ENCODE data around the gene IGF2.
"Not testable (repeated sequence)": the region's sequence is repeated elsewhere in the genome, so short reads cannot be mapped to it uniquely, and the experiment has no call there.

IGF2 gene

DNA sequence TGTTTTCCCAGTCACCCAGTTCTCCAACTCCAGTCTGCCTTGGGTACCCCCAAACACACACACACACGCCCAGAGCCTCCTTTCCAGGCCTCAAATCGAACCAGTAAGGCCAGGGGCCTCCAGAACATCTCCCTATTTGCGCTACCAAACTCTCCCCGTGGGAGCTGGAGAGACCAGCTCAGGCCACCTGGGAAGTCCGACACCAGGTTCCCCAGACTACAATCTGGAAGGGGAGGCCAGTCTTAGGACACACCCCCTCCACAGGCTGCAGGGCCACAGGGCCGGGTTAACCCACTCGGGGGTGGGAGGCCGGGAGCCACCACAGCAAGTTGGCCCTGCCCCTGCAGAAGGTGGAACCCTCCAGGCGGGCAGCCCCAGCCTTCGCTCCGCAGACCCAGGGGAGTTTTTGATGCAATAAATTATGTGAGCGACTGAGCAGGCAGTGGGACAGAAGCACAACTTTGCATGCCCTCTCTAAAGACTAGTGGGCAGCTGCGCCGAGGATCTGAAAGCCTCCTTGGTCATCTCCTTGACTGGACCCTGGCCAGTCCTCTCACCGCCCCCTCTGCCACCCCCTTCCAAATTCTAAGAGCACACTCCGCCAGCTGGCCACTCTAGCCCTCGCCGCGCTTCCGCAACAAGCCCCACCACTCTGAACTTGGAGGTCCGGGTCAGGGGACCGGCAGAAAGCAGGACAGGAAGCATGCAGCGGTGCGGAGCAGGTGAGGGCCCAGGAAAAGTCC is 2.8 kb downstream of the IGF2 start:
- no peak for DNase-seq

DNA sequence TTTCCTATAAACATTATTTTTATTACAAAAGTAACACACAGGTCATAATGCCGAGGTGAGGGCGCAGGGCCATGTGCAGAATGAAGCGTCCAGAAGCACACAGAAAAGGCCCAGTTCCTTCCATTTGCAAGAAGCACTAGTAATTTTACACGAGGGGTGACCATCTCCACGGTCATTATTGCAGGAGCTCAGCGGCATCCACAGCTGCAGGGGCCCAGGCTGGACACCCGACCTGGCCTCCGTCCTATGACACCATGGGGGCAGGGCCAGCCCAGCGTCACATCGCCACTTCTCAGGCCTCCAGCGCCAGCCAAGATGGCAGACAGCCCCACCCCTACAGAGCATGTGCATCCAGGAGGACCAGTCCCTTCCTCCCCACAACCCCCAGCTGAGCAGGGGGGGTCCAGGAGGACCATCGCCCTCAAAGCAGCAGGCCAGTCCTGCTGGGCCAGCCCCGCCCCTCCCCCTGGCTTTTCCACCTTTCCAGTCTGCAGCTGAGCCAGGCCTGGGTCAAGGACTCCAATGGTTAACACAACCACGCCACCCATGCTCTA is 3.5 kb downstream of the IGF2 start:
- DNase-seq = no peak

DNA sequence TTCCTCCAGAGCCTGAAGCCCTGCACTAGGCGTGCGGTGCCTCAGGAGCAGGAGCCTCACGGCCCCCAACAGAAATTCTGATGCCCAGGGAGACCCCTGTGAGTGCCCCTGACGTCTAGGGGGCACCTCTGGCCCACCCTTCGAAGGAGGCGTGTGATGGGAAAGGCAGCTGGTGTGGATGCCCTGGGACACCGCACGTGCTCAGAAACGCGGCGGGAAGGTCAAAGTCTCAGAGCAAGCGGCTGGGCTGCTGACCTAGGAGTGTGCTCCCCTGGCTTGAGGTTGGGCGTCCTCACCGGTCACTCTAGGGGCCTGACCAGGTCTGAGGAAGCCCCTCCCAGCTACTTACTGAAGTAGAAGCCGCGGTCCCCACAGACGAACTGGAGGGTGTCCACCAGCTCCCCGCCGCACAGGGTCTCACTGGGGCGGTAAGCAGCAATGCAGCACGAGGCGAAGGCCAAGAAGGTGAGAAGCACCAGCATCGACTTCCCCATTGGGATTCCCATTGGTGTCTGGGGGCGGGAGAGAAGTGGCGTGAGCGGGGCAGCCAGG is 4.1 kb downstream of the IGF2 start:
- no peak for DNase-seq

DNA sequence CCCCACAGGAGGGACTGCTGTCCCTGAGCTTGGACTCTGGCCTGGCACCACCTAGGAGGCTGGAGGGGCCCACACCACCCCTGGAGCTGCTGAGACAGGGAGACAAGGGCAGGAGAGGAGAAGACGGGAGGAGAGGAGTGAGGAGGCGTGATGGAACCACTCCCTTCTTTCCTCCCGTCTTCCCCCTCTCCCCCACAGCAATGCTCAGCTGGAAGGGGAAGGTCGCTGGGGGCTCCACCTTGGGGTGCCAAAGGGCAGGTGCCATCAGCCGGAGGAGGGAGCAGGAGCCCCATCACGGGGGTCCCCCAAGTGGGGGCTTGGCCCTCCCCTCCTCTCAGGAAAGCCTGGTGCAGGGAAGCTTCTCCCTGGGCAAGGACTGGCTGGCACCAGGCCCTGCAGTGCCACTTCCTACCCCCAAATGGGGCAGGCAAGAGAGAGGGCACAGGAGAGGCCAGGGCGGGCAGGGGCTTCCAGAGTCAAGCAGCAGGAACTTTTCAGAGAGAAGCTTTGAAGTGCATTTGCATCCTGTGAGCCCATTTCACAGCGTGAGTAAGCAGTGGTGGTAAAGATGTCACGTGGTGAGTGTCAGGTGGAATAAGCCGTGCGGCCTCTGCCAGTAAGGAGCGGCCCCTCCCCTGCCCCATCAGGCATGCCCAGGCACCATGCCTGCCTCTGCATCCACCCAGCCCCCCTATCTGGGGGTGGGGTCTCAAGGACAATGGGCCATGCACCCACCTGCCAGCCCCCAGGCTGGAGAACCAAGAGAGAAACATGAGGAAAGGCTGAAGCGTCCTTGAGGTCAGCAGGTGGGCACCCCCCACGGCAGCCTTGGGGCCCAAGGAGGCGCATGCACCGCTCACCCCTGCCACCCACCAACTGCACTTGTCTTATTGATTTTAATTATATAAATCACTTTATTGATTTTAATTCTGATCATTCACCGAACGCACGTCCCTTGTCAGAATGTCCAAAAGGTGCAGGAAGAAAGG is 4.9 kb downstream of the IGF2 start:
- no peak for DNase-seq

DNA sequence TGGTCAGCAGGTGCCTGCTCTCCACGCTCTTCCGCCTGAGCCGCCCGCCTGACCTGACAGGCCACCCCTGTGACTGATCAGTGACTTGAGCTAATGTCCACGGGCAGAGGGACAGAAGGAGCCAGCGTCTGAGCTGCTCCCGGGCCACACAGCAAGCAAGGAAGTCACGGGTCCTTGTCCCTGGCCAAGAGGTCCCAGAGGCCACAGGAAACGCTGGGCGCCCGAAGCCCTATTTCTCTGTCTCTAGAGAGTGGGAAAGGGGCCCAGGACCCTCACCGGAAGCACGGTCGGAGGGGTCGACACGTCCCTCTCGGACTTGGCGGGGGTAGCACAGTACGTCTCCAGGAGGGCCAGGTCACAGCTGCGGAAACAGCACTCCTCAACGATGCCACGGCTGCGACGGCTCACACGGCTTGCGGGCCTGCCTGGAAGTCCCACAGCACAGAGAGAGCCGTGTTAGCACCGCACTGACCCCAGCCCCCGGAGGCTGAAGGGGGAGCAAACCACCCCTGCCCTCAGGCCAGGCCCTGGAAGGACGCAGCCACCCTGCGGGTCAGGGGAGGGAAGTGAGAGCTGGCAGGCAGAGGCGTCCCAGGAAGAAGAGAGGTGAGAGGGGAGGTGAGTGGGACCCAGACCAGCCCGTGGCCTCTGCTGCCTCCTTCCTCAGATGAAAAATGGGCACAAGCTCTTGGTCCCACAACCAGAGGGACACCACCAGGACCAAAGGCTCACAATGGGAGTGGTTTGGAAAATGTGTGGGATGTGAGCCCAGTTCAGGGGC is 5.8 kb downstream of the IGF2 start:
- no peak for DNase-seq

DNA sequence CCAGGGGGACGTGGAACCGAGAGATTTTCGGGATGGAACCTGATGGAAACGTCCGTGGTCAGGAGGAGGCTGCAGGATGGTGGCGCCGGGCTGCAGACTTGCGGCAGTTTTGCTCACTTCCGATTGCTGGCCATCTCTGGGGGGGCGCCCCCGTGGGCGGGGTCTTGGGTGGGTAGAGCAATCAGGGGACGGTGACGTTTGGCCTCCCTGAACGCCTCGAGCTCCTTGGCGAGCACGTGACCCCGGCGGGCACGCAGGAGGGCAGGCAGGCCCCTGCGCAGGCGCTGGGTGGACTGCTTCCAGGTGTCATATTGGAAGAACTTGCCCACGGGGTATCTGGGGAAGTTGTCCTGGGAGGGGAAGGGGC is 6.3 kb downstream of the IGF2 start:
- DNase-seq = no peak

DNA sequence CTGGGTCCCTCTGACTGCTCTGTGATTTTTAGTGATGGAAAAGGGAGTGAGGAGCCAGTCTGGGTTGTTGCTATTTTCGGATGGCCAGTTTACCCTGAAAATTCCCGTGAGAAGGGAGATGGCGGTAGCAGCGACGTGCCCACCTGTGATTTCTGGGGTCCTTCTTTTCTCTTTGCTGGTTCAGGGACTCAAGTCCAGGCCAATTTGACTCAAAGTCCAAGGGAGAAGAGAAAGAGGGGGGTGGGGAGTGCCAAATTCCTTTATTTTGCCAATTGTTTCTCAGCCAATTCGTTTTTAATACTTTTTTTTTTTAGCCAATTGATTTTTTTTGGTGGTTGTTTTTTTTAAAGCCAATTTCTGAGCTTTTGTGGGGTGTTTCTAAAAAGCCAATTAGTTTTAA is 6.9 kb downstream of the IGF2 start:
- no peak for DNase-seq

DNA sequence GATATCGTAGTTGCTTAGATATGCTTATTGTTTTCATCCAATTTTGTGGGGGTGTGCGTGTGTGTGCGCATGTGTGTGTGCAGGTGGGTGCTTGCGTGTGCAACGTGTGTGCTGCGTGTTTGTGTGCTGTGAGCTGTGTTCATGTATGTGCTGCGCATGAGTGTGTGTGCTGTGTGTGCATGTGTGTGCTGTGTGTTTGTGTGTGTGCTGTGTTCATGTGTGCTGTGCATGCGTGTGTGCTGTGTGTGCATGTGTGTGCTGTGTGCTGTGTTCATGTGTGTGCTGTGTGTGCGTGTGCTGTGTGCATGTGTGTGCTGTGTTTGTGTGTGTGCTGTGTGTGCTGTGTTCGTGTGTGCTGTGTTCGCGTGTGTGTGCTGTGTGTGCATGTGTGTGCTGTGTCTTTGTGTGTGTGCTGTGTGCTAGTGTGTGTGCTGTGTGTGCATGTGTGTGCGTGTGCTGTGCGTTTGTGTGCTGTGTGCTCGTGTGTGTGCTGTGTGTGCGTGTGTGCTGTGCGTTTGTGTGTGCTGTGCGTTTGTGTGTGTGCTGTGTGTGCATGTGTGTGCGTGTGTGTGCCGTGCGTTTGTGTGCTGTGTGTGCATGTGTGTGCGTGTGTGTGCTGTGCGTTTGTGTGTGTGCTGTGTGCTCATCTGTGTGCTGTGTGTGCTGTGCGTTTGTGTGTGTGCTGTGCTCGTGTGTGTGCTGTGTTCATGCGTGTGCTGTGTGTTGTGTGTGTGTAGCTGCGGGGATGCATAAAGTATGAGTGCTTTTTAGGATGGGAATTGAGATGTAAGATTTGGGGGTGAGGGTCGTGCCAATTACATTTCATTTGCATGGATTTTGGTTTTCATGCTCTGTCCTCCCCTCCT is 7.6 kb downstream of the IGF2 start:
- no peak for DNase-seq

DNA sequence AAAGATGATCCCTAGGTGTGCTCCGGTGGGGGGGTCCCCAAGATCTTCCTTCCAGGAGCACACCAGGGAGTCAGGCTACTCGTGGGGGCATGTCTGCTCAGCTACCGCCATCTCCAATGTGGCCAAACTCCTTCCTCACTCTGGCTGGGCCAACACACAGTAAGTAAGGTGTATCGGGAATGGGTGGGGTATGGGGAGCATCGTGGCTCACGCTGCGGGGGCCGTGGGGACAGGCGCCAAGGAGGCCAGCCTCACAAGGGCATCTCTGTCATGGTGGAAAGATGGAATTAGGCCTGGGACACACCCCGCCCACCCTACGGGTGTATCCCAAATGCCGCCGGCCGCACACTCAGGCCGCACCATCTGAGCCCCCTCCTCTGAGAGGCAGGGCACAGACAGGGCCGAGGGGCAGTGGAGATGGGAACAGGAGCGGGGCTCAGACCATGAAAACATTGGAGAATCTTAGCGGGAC is 8.3 kb downstream of the IGF2 start:
- DNase-seq = no peak

DNA sequence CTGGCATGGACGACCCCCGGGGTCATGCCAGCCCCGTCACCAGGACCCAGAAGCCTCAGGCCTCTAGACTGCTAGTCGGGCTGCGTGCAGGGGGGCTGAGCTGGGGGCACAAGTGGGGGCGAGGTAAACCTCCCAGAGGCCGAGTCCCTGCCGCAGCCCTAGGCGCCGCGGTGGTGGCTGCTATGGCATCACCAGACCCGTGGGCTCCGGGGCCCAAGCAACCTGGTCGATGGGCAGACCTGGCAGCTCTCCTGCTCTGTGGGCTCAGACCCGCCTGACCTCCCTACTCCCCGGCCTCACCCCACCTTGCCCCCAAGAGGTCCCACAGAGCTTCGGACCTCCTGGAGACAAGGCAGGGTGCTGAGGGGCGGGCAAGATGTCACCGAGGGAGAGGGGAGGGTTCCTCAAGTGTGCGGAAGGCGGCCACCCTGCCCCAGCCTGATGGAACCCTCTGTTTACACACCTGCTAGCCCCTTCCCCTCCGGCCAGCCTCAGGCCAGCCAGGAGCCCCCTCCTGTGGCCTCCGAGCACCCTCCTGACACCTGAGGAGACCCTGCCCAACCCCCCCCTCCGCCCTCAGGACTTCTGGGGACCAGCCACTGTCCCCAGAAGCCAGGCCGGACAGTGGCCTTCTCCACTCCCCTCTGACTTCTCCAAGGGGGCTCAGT is 9.4 kb downstream of the IGF2 start:
- DNase-seq = no peak

DNA sequence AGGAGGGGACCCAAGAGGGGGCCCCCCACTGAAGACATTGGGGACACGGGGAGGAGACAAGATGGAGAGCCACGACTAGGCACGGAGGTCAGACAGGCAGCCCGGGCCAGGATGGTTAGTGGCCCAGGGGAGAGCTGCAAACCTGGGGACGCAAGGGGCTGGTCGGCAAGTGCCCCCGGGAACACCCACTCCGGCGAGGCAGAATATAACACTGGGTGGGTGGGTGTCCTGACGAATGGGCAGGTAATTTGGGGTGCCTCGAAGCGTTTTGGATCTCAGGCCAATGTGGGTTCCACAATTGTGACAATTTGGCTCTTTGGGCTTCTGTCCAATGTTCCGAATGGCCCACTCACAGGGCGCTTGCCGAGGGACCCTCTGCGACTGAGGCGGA is 9.9 kb downstream of the IGF2 start:
- DNase-seq = no peak

DNA sequence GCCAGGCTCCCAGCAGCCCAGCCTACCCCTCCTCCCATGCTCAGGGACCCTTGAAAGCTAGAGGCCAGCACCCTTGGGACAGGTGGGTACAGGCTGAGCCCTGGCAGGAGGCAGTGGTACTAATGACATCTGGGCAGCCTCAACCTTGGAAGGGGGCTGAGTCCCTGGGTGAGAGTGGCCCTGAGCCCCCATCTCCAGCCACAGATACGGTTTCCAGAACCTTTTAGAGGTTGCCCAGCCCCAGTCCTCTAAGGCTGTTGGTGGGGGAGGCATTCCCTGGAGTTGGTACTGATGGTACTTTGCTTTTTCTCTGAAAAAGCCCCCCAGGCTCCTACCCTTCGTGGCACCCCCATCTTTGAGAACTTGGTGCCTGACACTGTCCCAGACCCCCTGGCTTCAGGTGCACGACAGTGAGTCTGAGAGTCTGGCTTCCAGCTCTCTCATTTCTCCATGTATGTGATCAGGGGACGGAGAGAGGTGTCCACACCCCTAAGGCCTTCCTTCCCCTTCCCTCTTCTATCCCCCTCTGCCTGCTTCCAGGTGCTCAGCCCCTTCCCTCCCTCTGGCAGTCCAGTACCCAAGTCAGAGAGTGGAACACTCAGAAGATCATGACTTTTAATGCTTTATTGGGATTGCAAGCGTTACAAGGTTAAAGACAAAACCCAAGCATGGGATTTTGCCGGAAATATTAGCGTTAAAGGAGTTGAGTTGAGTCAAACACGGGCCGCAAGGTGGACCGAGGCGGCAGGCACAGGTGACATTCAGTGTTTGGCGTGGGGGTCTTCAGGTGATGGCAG is 10.5 kb downstream of the IGF2 start:
- no peak for DNase-seq

DNA sequence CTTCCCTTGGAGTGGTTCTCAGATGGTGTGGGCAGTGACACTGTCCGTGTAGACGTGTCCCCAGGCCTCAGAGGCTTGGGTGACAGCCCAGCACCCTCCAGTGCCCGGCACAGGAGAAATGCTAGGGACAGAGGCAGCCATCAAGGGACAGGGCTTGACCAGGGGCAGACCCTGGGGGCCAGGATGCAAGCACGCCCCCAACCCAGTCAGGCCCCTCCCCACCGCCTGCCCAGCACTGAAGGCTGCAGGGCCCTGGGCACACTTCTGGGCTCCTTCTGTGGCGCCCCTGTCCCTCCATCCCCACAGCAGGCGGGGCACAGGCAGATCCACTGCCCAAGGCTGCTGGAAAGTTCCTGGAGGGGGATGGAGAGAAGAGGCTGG is 11.1 kb downstream of the IGF2 start:
- DNase-seq = no peak

DNA sequence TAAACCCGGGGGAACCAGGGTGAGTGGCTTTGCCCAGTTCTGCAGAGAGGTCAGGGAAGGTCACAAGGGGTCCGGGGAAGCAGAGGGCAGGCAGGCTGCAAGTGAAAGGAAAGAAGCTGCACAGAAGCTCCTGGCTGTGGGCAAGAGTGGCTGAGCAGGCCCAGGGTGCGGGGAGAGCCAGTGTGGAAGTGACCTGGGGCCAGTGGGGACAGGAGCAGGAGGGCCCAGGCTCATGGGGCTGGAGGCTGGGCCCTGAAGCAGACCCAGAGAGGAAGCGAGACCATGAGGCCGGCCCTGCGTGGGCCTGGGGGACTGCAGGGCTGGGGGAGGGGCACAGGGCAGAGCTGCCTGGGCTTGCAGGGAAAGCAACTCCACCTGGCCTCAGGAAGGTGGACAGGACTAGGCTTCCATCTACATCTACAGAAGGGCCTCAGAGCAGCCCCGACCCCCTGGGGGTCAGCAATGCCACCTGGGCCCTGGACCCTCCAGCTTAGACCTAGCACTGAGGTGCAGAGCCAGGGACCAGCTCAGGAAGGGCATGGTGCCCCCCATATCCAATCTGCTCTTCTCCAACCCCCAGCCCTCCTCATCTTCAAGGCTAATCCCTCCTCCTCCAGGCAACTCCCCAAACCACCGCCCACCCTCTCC is 11.6 kb downstream of the IGF2 start:
- no peak for DNase-seq

DNA sequence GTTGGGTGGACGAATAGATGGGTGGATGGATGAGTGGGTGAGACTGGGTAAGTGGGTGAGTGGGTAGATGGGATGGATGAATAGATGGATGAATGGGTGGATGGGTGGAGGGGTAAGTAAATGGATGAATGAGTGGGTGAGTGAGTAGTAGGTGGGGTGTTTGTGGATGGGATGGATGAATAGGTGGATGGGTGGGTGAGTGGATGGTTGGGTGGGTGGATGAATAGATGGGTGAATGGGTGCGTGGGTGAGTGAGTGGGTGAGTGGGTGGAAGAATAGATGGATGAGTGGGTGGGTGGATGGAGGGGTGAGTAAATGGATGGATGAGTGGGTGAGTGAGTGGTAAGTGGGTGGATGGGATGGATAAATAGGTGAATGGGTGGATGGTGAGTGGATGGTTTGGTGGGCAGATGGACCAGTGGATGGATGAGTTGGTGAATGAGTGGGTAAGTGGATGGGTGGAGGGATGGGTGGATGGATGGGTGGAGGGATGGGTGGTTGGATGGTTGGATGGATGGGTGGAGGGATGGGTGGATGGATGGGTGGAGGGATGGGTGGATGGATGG is 12.6 kb downstream of the IGF2 start:
- no peak for DNase-seq

DNA sequence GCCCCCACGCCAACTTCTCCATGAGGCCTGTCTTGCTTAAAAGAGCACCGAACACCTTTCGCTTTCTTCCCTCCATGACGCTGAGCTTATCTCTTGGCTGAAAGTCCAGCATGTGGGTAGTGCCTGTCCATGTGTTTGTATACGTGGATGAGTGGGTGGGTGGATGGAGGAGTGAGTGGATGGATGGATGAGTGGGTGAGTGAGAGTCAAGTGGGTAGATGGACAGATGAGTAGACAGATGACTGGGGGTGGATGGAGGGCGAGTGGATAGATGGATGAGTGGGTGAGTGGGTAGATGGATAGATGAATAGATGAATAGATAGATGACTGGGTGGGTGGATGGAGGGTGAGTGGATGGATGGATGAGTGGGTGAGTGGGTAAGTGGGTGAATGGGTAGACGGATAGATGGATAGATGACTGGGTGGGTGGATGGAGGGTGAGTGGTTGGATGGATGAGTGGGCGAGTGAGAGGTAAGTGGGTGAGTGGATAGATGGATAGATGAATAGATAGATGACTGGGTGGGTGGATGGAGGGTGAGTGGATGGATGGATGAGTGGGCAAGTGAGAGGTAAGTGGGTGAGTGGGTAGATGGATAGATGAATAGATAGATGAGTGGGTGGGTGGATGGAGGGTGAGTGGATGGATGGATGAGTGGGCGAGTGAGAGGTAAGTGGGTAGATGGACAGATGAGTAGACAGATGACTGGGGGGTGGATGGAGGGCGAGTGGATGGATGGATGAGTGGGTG is 14.3 kb downstream of the IGF2 start:
- DNase-seq = not testable (repeated sequence)

DNA sequence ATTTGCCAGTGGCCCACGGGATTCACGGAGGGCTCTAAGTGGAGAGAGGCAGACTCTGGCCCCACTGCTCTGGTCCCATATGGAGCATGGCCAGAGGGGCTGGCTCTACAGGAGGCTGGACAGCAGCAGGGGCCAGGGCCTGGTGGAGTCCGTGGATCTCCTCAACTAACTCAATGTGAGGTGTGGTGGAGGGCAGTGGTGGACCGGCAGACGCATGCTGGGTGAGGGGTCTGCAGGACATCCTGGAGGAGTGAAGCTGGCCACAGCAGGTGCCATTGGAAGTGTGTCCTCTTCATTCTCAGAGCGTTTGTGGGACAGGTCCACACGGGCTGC is 15.6 kb downstream of the IGF2 start:
- no peak for DNase-seq

DNA sequence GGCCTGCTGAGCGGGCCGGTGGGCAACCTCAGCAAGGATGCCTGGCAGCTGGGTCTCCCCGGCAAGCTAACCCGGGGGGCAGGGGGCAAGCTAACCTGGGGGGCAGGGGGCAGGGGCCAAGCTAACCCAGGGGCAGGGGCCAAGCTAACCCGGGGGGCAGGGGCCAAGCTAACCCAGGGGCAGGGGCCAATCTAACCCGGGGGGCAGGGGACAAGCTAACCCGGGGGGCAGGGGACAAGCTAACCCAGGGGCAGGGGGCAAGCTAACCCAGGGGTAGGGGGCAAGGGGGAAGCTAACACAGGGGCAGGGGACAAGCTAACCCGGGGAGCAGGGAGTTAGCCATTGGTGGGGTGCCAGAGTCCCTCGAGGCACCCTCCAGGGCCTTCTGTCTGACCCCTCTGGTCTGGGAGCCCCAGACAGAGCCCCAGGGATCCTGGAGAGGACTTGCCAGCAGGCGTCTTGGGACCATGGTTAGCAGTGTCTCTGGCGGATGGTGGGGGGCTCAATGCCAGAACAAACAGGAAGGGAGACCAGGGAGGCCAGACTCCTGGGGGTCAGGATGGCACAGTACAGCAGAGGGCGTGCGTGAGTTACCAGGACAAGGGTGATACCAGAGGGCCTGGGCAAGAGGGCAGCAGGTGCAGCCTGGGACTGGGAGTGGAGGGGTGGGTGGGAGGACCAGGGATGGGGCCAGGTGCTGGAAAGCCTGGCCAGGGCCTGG is 16.1 kb downstream of the IGF2 start:
- DNase-seq = no peak
